G401 (cell line): ENCODE results near the gene SDC3. TPM values are rescaled to one million over a fixed set of nuclear protein-coding genes. Genes with fewer than 3 reads are reported as not detected.
"Not testable (repeated sequence)": the region's sequence is repeated elsewhere in the genome, so short reads cannot be mapped to it uniquely, and the experiment has no call there.

ENCODE experiments used
- DNase-seq: peaks from one replicate; pipeline ENCODE4 v3.0.0-alpha.2; 2015; ENCODE audit warnings: low spot score
- in situ Hi-C: cut with HindIII; loops from 2 replicates; pipeline ENCODE4 v1.10.0; 2016; ENCODE audit warnings: low sequenced_read_pairs, mixed read lengths
- total RNA-seq: library from RNA; depleted of rRNA; stranded (reverse); fragments of >200 nt; shearing (Covaris generic); gene quantifications from 2 replicates; pipeline ENCODE4 v1.2.3, GENCODE V29; 2014; rRNA removed

The SDC3 gene
- 23.0 and 26.6 TPM in 2 replicates for total RNA-seq

GRCh38 chr1:30908696-30909364 lies at the start of gene SDC3:
Gene SDC3, minus strand, starts transcription at chr1:30908758. Its CDS starts 172 bp downstream, at chr1:30908586.
- no peak for DNase-seq
- in situ Hi-C loops, result no loop called here

- in situ Hi-C loops, result no loop called here
- DNase-seq, result no peak
These were observed 49.1 kb upstream of the SDC3 start for GRCh38 chr1:30957560-30958222.

- in situ Hi-C loops, result no loop called here
These were observed 47.0 kb upstream of the SDC3 start for GRCh38 chr1:30955448-30956015.

GRCh38 chr1:30953685-30954084 lies 45.1 kb upstream of the SDC3 start:
- DNase-seq, result peak; percentile 55
- in situ Hi-C loops, result no loop called here

More at GRCh38 chr1:30955448-30956015, 47.0 kb upstream of the SDC3 start:
- DNase-seq, result no peak

GRCh38 chr1:30952098-30952497 lies 43.5 kb upstream of the SDC3 start:
- no peak for DNase-seq
- in situ Hi-C loops, result no loop called here

- in situ Hi-C loops, result no loop called here
- DNase-seq, result no peak
These were observed 42.1 kb upstream of the SDC3 start for GRCh38 chr1:30950700-30951099.

- DNase-seq, result no peak
- in situ Hi-C loops, result no loop called here
These were observed 41.5 kb upstream of the SDC3 start for GRCh38 chr1:30950053-30950452.

- in situ Hi-C loops, DNase-seq: not testable (repeated sequence)
These were observed 40.9 kb upstream of the SDC3 start for GRCh38 chr1:30949487-30949838.

- in situ Hi-C loops, result not testable (repeated sequence)
These were observed 40.4 kb upstream of the SDC3 start for GRCh38 chr1:30948813-30949486.

GRCh38 chr1:30948278-30948677 lies 39.7 kb upstream of the SDC3 start:
- DNase-seq, result no peak
- in situ Hi-C loops, result no loop called here

More at GRCh38 chr1:30948813-30949486, 40.4 kb upstream of the SDC3 start:
- DNase-seq, result not testable (repeated sequence)

- in situ Hi-C loops, result no loop called here
- no peak for DNase-seq
These were observed 38.7 kb upstream of the SDC3 start for GRCh38 chr1:30947212-30947611.

GRCh38 chr1:30942326-30942963 lies 33.9 kb upstream of the SDC3 start:
- no peak for DNase-seq
- in situ Hi-C loops, result no loop called here

GRCh38 chr1:30940541-30940940 lies 32.0 kb upstream of the SDC3 start:
- DNase-seq, result no peak
- in situ Hi-C loops, result no loop called here

GRCh38 chr1:30936541-30937171 lies 28.1 kb upstream of the SDC3 start:
- DNase-seq, result no peak
- in situ Hi-C loops, result no loop called here

- in situ Hi-C loops, DNase-seq: not testable (repeated sequence)
These were observed 27.2 kb upstream of the SDC3 start for GRCh38 chr1:30935758-30936157.

GRCh38 chr1:30934613-30935012 lies 26.1 kb upstream of the SDC3 start:
- in situ Hi-C loops, result no loop called here
- DNase-seq, result no peak

- no peak for DNase-seq
- in situ Hi-C loops, result no loop called here
These were observed 25.3 kb upstream of the SDC3 start for GRCh38 chr1:30933874-30934252.

- in situ Hi-C loops, result no loop called here
- peak; percentile 36 for DNase-seq
These were observed 22.1 kb upstream of the SDC3 start for GRCh38 chr1:30930631-30931173.
